ENCODE data around the gene PSMD5.

Gene PSMD5

DNA sequence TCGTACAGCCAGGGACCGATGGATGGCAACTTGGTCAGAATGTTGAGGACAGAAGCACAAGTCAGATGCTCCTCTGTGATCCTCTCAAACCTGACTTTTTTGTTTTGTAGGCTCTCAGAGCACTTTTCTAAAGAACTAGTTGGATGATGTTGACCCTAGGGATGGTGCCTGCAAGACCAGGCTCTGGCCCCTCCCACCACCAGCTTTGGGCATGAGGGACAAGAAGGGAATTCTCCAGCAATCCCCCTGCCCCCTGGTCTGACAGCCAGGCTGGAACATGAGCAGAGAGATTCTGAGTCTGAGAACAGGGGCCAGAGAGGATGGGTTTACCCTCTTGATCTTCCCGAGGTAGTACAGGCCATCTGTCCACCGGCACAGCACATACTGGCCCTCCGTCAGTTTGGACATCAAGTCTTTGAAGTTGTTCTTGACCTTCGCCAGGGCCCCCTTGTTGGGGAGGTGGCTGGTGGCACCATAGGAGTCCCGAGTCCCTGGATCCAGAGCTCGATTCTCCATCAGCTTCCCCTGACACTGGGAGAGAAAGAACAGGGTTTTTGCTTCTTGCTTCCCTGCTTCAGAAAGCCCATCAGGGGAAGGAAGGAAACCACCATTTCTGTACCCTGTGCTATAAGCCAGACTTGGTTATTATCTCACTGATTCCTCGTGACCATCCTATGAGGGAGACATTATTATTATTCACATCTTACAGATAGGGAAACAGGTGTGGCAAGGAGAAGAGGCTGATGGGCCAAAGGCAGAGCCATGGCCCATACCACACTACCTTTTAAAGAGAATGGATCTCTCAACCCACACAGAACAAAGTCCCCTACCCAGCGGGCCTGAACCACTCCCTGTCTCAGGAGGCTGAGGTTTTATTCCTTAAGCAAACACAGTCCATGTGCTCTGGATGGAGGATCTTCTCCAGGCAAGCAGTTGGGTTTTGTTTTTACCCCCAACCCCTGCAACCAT, 31.8 kb upstream of the PSMD5 start:
- DNase-seq: no peak

DNA sequence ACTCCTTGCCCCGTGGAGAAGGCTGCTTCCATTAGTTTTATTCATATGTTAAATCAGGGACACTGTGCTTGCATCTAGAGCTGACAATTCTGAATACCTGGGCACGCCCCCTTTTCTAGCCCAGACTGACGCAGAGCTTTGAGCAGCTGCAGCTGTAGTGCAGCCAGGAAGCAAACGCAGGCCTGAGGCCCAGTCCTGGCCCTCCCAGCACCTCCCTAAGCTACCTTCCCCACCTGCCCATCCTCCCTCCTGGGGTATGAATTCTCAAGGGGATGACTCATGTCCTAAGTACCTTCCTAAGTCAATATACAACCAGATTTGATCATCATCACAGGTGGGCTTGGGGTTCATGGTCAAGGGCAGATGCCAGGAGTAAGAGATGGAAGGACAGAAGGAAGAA, 30.8 kb upstream of the PSMD5 start:
- DNase-seq: no peak

DNA sequence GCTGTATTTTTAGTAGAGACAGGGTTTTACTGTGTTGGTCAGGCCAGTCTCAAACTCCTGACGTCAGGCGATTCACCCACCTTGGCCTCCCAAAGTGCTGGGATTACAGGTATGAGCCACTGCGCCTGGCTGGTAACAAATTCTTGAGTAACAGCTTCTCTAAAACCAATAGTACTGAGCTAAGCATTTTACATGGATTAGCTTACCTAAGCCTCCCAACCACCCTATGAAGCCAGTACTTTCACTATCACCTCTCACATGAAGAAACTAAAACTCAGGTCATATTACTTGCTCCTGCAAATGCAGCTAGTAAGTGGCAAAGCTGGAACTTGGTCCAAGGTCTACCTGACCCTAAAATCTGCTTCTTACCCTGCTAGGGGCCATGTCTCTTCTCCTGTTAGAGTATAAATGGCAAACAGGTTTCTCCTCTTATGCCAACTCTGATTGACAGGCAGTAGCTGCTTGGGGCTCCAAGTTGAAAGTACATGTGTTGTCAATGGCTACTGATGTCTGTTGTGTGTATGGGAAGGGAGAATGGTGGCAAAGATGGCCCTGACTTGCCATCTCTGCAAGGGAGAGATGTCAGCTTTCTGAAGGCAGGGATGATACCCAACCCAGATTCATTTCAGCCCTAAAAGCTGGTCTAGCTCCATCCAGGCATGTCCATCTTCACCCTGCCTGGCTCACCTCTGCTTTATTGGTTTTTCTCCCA, 30.2 kb upstream of the PSMD5 start:
- no peak for DNase-seq

DNA sequence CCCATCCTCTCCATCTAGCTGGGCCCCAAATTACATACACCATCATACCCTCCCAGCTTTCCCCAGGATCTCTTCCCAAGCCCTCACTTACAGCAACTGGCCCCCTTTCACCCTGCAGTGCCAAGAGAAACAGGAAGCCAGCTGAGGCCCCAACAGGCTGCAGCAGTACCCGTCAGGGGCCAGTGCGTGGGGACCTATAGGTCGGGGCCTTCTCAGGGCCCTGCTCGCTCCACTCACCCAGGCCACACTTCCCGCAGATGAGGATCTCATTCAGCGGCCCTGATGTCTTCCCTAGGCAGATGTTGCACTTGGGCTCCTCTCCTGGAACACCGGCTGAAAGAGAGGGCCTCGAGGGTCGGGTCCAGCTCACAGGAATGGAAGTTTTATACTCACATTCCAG, 27.5 kb upstream of the PSMD5 start:
- no peak for DNase-seq

DNA sequence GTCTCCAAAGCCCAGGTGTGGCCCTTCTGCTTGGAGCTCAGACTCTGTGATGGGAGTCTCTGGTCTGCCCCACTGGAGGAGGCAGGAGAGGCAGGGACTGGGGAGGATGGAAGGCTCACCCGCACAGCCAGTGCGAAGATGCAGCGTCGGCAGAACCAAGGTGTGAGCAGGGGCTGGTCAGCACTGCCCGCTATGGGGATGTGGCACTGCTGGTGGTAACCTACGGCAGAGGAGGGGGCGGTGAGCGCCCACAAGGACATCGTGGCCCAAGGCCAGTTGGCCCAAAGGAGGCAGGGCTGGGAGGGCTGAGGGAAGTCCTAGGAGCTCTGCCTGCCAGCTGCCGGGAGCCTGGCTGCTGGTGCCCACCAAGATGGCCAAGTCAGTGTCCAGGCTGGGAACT, 27.0 kb upstream of the PSMD5 start:
- no peak for DNase-seq

DNA sequence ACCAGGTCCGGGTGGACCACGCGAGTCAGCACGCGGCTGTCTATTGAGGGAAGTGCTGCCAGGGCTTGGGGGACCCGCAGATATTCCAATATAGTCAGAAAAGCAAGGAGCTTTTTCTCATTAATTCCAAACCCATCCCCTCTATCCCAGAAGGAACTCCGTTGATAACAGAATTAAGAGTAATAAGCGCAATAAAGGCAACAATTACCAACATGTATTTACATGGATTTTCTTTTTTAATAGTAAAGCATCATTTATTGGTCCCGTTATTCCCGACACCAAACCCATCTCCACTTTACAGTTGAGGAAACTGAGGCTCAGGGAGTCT, 26.6 kb upstream of the PSMD5 start:
- DNase-seq: no peak

DNA sequence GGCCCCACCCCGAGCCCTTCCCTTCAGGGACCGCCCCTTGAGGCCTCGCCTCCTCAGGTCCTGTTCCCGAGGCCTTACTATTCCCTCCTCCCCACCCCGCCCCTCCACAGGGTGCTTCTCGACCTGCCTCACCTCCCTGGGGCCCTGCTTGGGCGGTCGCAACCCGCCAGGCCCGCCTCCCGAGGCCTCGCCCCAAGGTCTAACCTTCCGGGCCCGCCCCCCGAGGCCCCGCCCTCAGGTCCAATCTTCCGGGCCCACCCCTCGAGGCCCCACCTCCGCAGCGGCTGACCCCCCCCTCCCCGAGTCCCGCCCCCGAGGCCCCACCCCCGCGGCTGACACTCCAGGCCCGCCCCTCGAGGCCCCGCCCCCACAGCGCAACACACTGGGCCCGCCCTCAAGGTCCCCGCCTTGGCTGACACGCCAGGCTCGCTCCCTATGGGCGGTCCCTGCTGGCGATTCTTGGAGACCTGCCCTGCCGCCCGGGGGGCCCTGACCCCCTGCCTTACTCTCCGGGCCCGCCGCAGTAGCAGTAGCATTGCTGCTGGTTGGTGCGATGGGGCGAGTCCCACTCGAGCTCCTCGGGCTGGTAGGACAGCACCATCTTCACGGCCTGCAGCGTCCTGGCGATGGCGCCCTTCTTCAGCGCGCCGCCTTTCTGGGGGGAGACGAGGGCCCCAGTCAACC, 26.1 kb upstream of the PSMD5 start:
- peak; percentile 96 for DNase-seq

DNA sequence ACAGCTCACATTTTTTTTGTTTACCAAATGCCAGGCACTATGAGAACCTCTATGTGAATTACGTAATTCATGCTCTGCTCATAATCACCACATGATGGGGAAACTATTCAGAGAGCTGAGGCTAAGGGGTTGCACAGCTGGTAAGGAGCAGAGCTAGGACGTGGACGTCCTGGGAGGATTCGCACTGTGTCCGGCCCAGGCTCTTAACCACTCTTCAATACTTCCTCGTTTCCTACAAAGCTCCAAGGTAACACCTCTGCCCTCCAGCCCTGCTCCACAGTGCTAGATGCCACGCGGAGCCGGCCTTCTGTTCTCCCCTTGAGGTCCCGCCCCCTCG, 25.6 kb upstream of the PSMD5 start:
- DNase-seq: no peak

DNA sequence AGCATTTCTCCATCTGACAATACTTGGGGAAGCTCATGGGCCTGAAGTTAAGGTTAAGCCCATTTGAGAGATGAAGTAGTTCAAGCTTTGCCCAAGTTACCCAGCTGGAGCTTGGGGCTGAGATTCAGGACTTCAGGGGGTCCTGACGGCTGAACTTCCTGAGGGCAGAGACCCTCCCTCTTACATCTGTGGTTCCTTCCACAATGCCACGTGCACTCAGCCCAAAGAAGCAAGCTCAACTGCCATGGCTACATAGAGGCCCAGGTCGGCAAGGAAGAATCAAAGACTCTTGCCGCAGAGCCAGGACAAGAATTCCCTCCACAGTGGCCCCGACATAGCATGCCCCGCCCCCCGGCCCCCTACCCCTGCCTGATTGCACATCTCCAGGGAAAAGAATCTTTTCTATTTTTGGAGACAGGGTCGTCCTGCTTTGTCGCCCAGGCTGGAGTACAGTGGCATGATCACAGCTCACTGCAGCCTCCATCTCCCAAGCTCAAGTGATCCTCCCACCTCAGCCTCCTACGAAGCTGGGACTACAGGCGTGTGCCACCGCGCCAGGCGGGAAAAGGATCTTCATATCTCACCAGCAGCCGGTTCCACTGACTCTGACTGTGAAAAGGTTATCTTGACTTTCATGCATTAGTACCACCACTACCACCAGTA, 25.1 kb upstream of the PSMD5 start:
- no peak for DNase-seq

DNA sequence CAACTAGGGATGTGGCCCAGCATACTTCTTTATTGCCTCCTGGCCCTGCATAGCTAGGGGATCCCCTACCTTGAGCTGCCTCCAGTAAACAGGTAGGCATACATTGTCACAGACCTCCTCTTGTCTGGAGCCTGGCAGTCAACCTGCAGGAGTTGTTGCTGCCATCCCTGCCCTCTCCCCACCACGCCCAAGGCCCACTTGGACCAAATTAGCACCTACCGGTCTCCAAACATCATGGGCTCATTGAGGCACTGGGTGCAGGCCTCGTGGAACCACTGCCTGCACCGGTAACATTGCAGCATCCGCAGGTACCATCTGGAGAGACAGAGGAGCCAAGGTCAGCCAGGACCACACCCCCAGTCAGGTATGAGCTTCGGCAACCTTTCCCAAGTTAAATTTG, 23.9 kb upstream of the PSMD5 start:
- DNase-seq: no peak

DNA sequence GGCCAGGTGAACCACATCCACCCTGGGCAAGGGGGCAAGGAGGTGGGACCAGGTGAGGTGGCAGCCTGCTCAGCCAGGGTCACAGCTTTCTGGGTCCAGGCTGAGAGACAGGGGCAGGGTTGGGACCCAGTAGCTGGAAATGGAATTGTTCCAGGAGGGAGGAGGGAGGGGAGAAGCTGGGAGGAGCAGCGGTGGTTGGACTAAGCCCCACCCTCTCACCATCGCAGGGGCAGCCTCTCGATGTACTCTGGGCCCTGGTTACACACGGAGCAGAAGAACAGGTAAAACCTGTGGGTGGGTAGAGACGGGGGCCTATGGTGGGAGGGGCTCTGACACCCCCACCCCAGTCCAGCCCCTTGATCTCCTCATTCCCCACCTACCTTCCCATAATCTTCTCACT, 23.1 kb upstream of the PSMD5 start:
- no peak for DNase-seq

DNA sequence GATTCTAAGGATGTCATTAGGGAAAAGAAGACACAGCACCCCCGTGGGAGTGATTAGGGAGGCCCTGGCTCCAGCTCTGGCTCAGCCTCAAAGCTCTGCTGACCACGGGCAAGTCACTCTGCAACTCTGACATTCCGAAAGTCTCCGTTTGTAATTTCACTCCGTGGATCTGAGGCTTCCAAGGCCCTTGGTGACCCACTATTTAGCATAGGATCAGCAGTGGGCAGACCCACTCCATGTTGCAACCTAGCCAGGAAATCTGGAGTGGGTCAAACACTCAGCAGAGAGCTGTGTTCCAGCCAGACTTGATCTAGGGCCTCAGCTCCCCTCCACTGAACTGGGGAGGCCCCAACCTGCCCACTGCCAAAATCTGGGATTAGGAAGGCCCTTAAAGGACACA, 22.5 kb upstream of the PSMD5 start:
- DNase-seq: no peak

DNA sequence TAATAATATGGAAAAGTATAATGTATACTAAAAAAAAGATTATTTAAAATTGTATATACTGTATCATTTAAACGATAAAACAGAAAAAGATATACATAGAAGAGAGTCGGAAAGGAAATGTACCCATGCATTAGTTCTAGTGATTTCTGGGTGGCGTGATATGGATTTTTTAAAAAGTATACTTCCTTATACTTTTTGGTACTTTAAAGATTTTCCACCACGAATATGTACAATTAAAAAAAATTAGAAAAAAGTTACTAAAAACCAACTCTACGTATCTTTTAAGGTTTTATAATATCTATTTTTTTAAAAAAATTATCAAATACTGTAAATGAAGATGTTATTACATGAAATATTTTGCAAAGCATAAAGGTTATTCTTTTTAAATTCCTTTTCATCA, 22.0 kb upstream of the PSMD5 start:
- DNase-seq: no peak

DNA sequence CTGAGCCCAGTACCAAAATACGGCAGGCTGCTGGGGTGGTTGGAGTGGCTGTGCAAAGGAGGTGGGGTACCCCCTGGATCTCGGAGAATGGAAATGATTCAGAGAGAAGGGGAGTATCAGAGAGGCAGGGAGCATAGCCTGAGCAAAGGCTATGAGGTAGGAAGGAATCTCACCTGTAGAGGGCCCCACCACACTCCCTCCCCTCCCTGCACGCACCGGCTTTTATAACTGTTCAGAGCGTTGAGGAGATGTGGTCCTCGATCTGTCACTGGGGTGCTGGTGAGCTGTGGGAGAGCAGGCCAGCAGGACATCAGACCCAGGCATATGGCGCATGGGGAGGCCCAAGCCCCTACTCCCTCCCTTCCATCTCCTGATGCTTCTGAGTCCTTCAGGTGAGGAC, 21.1 kb upstream of the PSMD5 start:
- no peak for DNase-seq

DNA sequence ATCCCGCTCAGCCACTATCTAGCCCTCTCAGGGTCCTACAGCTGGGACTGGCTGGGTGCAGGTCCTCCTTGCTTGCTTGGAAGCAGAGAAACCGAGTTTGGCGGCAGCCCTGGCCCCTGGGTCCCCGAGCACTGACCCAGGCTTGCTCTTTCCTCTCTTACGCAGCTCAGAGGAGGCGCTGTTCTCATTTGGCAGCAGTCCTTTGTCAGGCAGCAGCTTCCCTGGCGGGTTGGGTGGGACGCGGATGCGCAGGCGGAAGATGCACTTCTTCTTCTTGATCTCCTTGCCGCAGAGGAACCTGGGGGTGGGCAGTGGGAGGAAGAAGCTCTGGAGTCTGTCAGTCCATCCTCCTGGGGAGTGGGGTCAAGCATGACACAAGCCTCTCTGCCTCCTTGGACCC, 19.7 kb upstream of the PSMD5 start:
- no peak for DNase-seq

DNA sequence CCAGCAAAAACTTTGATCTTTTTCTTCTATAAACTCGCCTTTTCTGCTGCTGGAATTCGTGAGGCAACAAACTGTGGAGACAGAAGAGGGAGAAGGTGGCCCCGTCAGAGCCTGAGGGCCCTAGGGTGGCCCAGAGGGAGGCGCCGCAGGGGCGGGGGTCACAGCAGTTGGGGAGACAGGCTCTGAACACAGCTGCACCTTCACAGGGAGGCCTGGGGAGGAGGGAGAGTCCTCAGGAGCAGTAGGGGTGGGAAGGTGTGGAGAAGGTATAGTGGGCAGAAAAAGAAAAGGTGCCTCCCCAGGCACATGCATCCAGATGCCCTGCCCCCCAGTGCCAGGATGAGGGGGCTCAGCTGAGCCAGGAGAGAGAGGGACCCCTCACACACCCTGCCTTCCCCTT, 19.2 kb upstream of the PSMD5 start:
- no peak for DNase-seq

DNA sequence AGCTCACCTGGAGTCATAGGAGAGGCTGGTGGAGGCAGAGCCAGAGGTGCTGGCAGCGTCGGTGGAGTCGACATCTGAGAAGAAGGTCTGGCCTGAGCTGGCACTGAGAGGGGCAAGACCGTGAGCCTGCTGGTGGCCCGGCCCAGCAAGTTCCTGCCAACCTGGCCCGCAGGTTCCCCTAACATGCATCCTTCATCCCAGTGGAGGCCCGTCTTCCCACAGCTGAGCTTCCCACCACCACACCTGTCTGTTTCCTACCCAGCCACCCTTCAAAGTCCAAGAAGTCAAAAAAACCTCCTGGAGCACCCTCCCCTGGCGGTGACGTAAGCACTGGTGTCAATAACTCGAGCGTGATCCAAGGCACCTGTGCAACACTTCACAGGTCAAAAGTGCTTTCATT, 17.4 kb upstream of the PSMD5 start:
- no peak for DNase-seq

DNA sequence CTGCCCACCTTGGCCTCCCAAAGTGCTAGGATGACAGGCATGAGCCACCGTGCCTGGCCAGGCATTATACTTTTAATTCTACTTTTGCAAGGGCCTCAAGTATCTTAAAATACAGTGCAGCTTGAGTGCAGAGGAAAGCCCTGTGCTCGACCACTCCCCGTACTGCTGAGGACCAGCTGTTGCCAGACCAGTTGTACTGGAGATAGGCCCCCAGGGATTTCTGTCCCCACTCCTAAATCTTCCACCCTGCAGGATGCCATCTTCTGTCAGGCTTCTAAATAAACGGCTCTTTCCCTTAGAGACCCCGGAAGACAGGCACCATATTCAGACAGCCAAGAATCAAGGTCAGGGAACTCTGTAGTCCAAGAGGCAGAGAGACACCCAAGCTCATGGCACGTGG, 16.6 kb upstream of the PSMD5 start:
- no peak for DNase-seq

DNA sequence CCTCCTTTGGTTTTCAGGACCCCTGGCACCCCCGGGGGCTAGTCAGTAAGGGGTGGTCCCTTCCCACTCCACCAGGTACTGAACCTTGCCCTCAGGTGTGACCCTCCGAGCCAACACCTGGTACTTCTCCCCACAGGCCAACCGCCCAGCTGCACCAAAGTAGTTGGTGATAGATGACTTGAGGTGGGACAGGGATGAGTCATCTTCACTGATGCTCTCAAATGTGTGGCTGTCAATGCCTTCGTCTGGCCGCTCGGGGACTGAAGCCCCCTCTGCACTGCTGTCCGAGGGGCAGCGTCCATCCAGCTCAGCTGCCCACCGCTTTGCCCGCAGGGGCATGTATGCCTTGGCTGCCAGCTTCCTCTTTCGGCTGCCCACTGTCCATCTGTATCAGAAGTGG, 15.2 kb upstream of the PSMD5 start:
- no peak for DNase-seq

DNA sequence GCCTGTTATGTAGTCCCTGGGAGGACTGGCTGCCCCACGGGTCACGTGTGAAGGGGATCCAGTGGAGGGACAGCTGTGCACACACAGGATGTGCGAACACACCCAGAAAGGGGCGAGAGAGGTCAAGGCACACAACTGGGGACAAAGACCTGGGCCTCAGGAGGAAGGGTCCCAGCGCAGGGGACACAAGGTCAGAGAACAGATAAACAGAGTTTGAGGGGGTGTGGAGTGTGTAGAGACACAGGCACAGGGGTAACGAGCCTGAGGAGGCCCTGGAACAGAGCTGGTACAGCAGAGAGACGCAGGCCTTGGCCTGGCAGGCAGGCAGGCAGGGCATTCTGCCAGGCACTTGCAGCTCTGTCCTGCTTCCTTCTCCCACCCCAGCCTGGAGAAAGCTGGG, 14.8 kb upstream of the PSMD5 start:
- DNase-seq: no peak

DNA sequence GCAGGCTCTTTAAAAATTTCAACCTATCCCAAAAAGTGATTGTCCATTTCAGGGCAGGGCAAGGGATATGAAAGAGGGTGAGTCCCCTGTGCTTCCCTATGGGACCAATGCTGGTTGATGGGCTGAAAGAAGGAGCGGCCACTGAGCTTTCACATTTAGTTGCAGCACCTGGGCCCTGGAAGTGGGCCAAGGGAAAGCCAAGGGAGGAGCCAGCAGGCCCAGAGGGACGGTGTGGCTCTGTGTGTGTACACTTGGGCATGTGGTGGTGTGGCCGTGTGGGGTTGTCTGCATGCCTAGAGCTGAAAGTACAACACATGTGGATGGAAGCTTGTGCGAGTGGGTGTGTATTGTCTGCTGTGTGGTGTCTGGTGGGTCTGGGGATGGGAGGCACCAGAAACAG, 14.0 kb upstream of the PSMD5 start:
- no peak for DNase-seq

DNA sequence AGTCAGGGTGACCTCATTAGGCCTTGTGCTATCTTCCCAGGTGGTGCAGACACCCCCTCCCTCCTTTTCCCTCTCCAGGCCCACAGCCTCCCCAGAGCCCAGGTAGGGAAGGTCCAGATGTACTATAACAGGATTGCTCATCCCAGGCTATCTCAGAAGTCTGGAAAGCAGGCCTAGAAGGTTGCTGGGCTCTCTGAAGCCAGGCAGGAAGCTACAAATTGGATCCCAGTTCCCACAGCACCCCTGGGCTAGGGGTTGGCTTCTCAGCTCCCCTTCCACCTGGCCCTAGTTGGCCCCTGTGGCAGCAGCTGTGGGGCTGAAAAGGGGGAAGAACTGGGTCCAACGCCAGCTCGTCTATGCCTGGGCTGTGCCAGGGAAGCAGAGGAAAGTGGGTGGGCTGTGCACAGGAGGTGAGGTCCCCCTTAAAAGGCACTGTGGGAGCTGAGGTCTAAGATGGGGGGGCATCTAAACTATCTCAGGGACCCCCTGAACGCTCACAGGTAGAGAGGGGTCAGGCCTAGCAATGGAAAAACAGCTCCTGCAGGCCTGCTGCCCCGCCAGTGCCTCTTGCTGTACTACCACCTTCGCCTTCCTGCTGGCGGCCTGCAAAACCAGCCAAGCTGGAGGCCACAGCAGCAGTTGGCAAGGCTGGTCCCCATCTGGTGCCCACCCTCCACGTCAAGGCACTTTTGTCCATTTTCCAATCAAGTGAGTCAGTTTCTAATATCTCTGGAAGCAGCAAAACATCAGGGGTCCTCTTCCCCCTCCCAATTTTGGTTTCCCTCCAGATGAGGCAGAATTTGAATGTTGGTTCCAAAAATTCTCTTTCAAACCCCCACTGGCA, 13.3 kb upstream of the PSMD5 start:
- DNase-seq: no peak

Measured in GDM1 (cell line).